ENCODE data around the gene HDGFL3. TPM values are rescaled to one million over a fixed set of nuclear protein-coding genes. Genes with fewer than 3 reads are reported as not detected.

The HDGFL3 gene
- total and polyA plus RNA-seq, 2 experiments from 2014 or later: 68.6 to 135 TPM

DNA sequence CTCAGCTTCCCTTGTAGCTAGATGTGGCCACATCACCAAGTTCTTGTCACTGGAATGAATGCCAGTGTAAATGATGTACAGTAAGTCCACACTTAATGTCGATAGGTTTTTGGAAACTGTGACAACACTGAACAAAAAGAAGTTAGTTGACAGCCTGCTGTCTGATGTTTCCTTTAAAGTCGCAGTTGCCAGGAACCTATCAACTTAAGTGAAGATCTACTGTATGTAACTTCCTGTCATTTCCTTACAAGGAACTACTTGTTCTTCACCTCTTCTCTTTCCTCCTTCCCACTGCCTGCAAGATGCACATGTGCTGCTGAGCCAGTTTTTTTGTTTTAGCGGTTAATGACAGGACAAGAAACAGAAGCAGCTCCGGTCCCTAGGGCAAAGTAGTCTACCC lies 44.6 kb downstream of the HDGFL3 start (continued):
- TF ChIP-seq ZNF462 (CRISPR knock-in tag; IDR thresholded peaks at IDR 0.05) (no peak), JUNB (IDR thresholded peaks at IDR 0.05; ENCODE audit: unreplicated experiment) (no peak), EZH2 (IDR thresholded peaks at IDR 0.05; ENCODE audit: low read depth, unreplicated experiment) (no peak), ZNF114 (CRISPR knock-in tag; IDR thresholded peaks at IDR 0.05) (no peak)
- TF ChIP-seq, protein P1, sequence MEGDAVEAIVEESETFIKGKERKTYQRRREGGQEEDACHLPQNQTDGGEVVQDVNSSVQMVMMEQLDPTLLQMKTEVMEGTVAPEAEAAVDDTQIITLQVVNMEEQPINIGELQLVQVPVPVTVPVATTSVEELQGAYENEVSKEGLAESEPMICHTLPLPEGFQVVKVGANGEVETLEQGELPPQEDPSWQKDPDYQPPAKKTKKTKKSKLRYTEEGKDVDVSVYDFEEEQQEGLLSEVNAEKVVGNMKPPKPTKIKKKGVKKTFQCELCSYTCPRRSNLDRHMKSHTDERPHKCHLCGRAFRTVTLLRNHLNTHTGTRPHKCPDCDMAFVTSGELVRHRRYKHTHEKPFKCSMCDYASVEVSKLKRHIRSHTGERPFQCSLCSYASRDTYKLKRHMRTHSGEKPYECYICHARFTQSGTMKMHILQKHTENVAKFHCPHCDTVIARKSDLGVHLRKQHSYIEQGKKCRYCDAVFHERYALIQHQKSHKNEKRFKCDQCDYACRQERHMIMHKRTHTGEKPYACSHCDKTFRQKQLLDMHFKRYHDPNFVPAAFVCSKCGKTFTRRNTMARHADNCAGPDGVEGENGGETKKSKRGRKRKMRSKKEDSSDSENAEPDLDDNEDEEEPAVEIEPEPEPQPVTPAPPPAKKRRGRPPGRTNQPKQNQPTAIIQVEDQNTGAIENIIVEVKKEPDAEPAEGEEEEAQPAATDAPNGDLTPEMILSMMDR (conservative IDR thresholded peaks at IDR 0.05; ENCODE audit: low read depth in 2 of 2): no peak

- H3K27me3 Mint-ChIP-seq (ENCODE audit: insufficient read depth, low read depth, poor library complexity): no peaks in the 10 kb centered on the region
- Histone ChIP-seq H2AFZ (no peak overlapping the region), H3K9me2 (ENCODE audit: insufficient read depth) (no peaks in the 10 kb centered on the region), H3K4me1 (ENCODE audit: insufficient read depth) (peaks cover 7% of the 10 kb centered on the region; the same call in 1 of the 2 replicates), H3K27ac (ENCODE audit: low read depth) (no peak overlapping the region), H3K36me3 (ENCODE audit: insufficient read depth) (peaks cover 8% of the 10 kb centered on the region; the same call in 1 of the 2 replicates), H3K79me2 (replicated peaks; ENCODE audit: insufficient read depth) (peaks cover 42% of the 10 kb centered on the region), H3K4me3 (no peak overlapping the region), H3K4me2 (no peak overlapping the region), H3K27me3 (ENCODE audit: insufficient read depth) (no peaks in the 10 kb centered on the region), H4K20me1 (replicated peaks; ENCODE audit: insufficient read depth) (peaks cover 25% of the 10 kb centered on the region), H3F3A (replicated peaks; ENCODE audit: low read depth) (no peaks in the 10 kb centered on the region)
- ATAC-seq (no peak), DNase-seq (ENCODE audit: low spot score) (no peak)
- H3K4me3 Mint-ChIP-seq: no peak overlapping the region
- peaks cover 40% of the 10 kb centered on the region for H3K36me3 Mint-ChIP-seq (ENCODE audit: low read depth)
- no peaks in the 10 kb centered on the region for H3K9me3 Mint-ChIP-seq
- H3K27ac Mint-ChIP-seq: no peak overlapping the region
- peaks cover 15% of the 10 kb centered on the region for H3K4me1 Mint-ChIP-seq
- no peak for TF ChIP-seq NANOG (IDR thresholded peaks at IDR 0.05; ENCODE audit: borderline replicate concordance)
- TF ChIP-seq, protein P2, sequence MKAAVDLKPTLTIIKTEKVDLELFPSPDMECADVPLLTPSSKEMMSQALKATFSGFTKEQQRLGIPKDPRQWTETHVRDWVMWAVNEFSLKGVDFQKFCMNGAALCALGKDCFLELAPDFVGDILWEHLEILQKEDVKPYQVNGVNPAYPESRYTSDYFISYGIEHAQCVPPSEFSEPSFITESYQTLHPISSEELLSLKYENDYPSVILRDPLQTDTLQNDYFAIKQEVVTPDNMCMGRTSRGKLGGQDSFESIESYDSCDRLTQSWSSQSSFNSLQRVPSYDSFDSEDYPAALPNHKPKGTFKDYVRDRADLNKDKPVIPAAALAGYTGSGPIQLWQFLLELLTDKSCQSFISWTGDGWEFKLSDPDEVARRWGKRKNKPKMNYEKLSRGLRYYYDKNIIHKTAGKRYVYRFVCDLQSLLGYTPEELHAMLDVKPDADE (IDR thresholded peaks at IDR 0.05): no peak
- TF ChIP-seq, protein P1 (conservative IDR thresholded peaks at IDR 0.05; ENCODE audit: low read depth in 2 of 2): no peak
These were observed 46.9 kb downstream of the HDGFL3 start for GRCh38 chr15:83160741-83161140.
